IMR-90 (cell line): ENCODE data around the gene PRPS2. TPM values are rescaled to one million over a fixed set of nuclear protein-coding genes. Genes with fewer than 3 reads are reported as not detected.

Source experiments
- ATAC-seq: fragments of 200-7000 bp; cut with Tn5 transposase; 2 replicates; pipeline ENCODE4 v1.9.1; 2020; ENCODE audit warnings: low read depth, mild to moderate bottlenecking, moderate library complexity
- BruUV-seq: library from RNA; stranded (reverse); fragments of 400-500 nt; replicated peaks from 2 replicates; lab custom pipeline; 2021; lab: Mats Ljungman, UMichigan
- CTCF ChIA-PET: fragments of 300-600 bp; formaldehyde crosslinking; extraction: SDS; loops from one replicate; lab custom pipeline; 2021; ENCODE audit warnings: antibody characterized with exemption; lab: Yijun Ruan, JAX
- POLR2A ChIA-PET: fragments of 300-600 bp; sonication (Branson Sonifier 250); formaldehyde crosslinking; loops from one replicate; lab custom pipeline; 2022; ENCODE audit warnings: antibody characterized with exemption; ENCODE audit not compliant: unreplicated experiment; lab: Charles Lee
- DNase-seq: peaks from one replicate; pipeline ENCODE4 v3.0.0; 2013
- H2AFZ ChIP-seq: replicated peaks from 2 replicates; pipeline ENCODE3; 2013; ENCODE audit warnings: low read length, mild to moderate bottlenecking; ENCODE audit not compliant: poor library complexity
- H2AK5ac ChIP-seq: 2 replicates; pipeline ENCODE4 v1.6.1; 2013; ENCODE audit warnings: low read depth, low read length, inconsistent platforms
- H2AK9ac ChIP-seq: replicated peaks from 2 replicates; pipeline ENCODE3; 2013; ENCODE audit warnings: mild to moderate bottlenecking, low read depth, low read length, moderate library complexity; ENCODE audit not compliant: poor library complexity
- H2BK120ac ChIP-seq: 2 replicates; pipeline ENCODE4 v1.6.1; 2013; ENCODE audit warnings: low read depth, low read length, inconsistent platforms
- H2BK15ac ChIP-seq: 3 replicates; pipeline ENCODE4 v1.6.1; 2013; ENCODE audit warnings: low read depth, low read length, inconsistent platforms
- H2BK20ac ChIP-seq: 2 replicates; pipeline ENCODE4 v1.6.1; 2013; ENCODE audit warnings: low read depth, mild to moderate bottlenecking, inconsistent platforms, low read length, moderate library complexity
- H2BK5ac ChIP-seq: 2 replicates; pipeline ENCODE4 v1.6.1; 2013; ENCODE audit warnings: mild to moderate bottlenecking, low read depth, low read length, inconsistent platforms; ENCODE audit not compliant: poor library complexity, severe bottlenecking
- H3K14ac ChIP-seq: replicated peaks from 2 replicates; pipeline ENCODE4 v1.6.1; 2013; ENCODE audit warnings: low read depth, low read length, inconsistent platforms
- H3K18ac ChIP-seq: 2 replicates; pipeline ENCODE4 v1.6.1; 2013; ENCODE audit warnings: low read depth, low read length, control low read depth
- H3K23ac ChIP-seq: 2 replicates; pipeline ENCODE4 v1.6.1; 2013; ENCODE audit warnings: low read depth, low read length, inconsistent platforms
- H3K27ac ChIP-seq: 2 replicates; pipeline ENCODE4 v1.5.1; 2013; ENCODE audit warnings: mild to moderate bottlenecking, control low read depth, low read length; ENCODE audit not compliant: insufficient read depth
- H3K27me3 ChIP-seq: 2 replicates; pipeline ENCODE4 v1.6.1; 2013; ENCODE audit warnings: low read length; ENCODE audit not compliant: control insufficient read depth, insufficient read depth
- H3K36me3 ChIP-seq: 2 replicates; pipeline ENCODE4 v1.6.1; 2013; ENCODE audit warnings: low read length, mixed read lengths; ENCODE audit not compliant: control insufficient read depth, insufficient read depth
- H3K4ac ChIP-seq: 2 replicates; pipeline ENCODE4 v1.6.1; 2013; ENCODE audit warnings: low read depth, low read length, inconsistent platforms
- H3K4me1 ChIP-seq: 2 replicates; pipeline ENCODE4 v1.6.1; 2013; ENCODE audit warnings: low read length, mixed read lengths; ENCODE audit not compliant: control insufficient read depth, insufficient read depth
- H3K4me2 ChIP-seq: 2 replicates; pipeline ENCODE4 v1.6.1; 2013; ENCODE audit warnings: low read depth, mild to moderate bottlenecking, control low read depth, low read length, moderate library complexity
- H3K4me3 ChIP-seq: 2 replicates; pipeline ENCODE4 v1.5.1; 2013; ENCODE audit warnings: low read depth, mild to moderate bottlenecking, control low read depth, low read length, moderate library complexity; ENCODE audit not compliant: insufficient read depth
- H3K56ac ChIP-seq: 2 replicates; pipeline ENCODE4 v1.6.1; 2013; ENCODE audit warnings: low read length, inconsistent platforms; ENCODE audit not compliant: insufficient read depth; ENCODE audit errors: extremely low read depth
- H3K79me1 ChIP-seq, 2 experiments: 2 replicates each; pipeline ENCODE4 v1.6.1; 2013; ENCODE audit warnings: low read length in 2 of 2, inconsistent platforms in 1 of 2, low read depth in 1 of 2
- H3K9ac ChIP-seq: 2 replicates; pipeline ENCODE4 v1.6.1; 2013; ENCODE audit warnings: low read depth, low read length, control low read depth
- H3K9me1 ChIP-seq: 2 replicates; pipeline ENCODE4 v1.6.1; 2013; ENCODE audit warnings: low read length, inconsistent platforms; ENCODE audit not compliant: insufficient read depth
- H3K9me3 ChIP-seq: 2 replicates; pipeline ENCODE4 v1.6.1; 2013; ENCODE audit warnings: low read length; ENCODE audit not compliant: control insufficient read depth, insufficient read depth
- H4K20me1 ChIP-seq: 2 replicates; pipeline ENCODE4 v1.6.1; 2013; ENCODE audit warnings: low read length, inconsistent platforms; ENCODE audit not compliant: insufficient read depth
- H4K5ac ChIP-seq: 2 replicates; pipeline ENCODE4 v1.6.1; 2013; ENCODE audit warnings: mild to moderate bottlenecking, low read depth, low read length, control low read depth
- H4K8ac ChIP-seq, 2 experiments: 2 replicates each; pipeline ENCODE4 v1.6.1; 2013; ENCODE audit warnings: low read depth in 2 of 2, low read length in 2 of 2, control low read depth in 1 of 2, inconsistent platforms in 1 of 2
- H4K91ac ChIP-seq: 2 replicates; pipeline ENCODE4 v1.6.1; 2013; ENCODE audit warnings: low read depth, low read length, inconsistent platforms; ENCODE audit not compliant: insufficient read depth
- MAFK ChIP-seq: IDR thresholded peaks from 2 replicates; pipeline ENCODE4 v1.6.1; 2012; ENCODE audit warnings: low read depth, low read length, improper control_type of control experiment
- POLR2A ChIP-seq: IDR thresholded peaks from 2 replicates; pipeline ENCODE4 v1.6.1; 2012; ENCODE audit warnings: mild to moderate bottlenecking, low read depth, low read length
- SMC3 ChIP-seq: fragments of 150-350 bp; IDR thresholded peaks from 2 replicates; pipeline ENCODE4 v1.6.1; 2016; ENCODE audit warnings: low read depth, mild to moderate bottlenecking, antibody characterized with exemption, low read length, moderate library complexity
- WGBS, 2 experiments: methylation state at CpG; one replicate each; pipeline versions ENCODE4 v1.1.5 to v1.1.7; 2013; ENCODE audit warnings: missing lambda C conversion rate in 2 of 2; ENCODE audit not compliant: insufficient read length in 1 of 2; ENCODE audit errors: extremely low coverage in 2 of 2; 5-methylcytosine and 5-hydroxymethylcytosine counted together
- dilution Hi-C: fragments of 300-500 bp; cut with HindIII; formaldehyde crosslinking; loops from one replicate; pipeline ENCODE4 v1.14.3; 2018; ENCODE audit warnings: low sequenced_read_pairs; ENCODE audit not compliant: unreplicated experiment
- in situ Hi-C: fragments of 300-500 bp; cut with MboI; formaldehyde crosslinking; loops from 3 replicates; pipeline ENCODE4 v1.14.3; 2019; ENCODE audit warnings: low sequenced_read_pairs, inconsistent platforms, mixed read lengths
- intact Hi-C: fragments of 100-400 bp; cut with micrococcal nuclease; formaldehyde crosslinking; loops from 2 replicates; pipeline ENCODE4 v1.10.0; 2022
- polyA plus RNA-seq, 3 experiments: library from polyadenylated mRNA; depleted of rRNA; stranded (reverse); fragments of >200 nt; gene quantifications; 2 replicates each; pipeline ENCODE4 v1.2.3, GENCODE V29; 2012; ENCODE audit warnings: low replicate concordance in 1 of 3
- total RNA-seq: library from RNA; depleted of rRNA; stranded (reverse); fragments of >200 nt; gene quantifications from 2 replicates; pipeline ENCODE4 v1.2.3, GENCODE V29; 2012

PRPS2 gene
- total and polyA plus RNA-seq, 2 of the 4 experiments (the other 2 are of a cell fraction) = 20.4 to 48.0 TPM

DNA sequence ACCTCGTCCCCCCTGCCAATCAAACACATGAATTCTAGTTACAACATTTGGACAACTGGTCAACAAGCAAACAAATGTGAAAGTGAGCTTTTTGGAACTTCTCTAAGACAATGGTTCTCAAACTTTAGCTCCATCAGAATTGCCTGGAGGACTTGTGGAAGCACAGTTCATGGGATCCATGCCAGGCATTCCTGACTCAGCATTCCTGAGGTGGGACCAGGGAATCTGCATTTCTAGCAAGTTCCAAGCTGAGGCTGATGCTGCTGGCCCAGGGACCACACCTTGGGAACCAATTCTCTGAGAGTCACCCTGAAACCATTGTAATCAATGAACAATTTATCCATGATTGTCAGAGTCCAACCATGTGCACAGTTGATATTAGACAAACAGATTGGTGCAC is 43.8 kb upstream of the PRPS2 start:
- Histone ChIP-seq H2AK5ac (no peak overlapping the region), H3K9ac (no peak overlapping the region), H4K20me1 (no peaks in the 10 kb centered on the region), H2AFZ (no peak overlapping the region), H4K5ac (no peak overlapping the region), H2BK15ac (no peak overlapping the region), H3K18ac (no peak overlapping the region), H2AK9ac (no peak overlapping the region), H3K36me3 (no peaks in the 10 kb centered on the region), H3K14ac (no peak overlapping the region), H3K27me3 (no peaks in the 10 kb centered on the region), H3K4me3 (no peak overlapping the region), H3K4ac (no peak overlapping the region), H3K9me3 (no peaks in the 10 kb centered on the region), H4K8ac (no peak overlapping the region), H2BK20ac (no peak overlapping the region), H4K91ac (no peak overlapping the region), H2BK120ac (no peak overlapping the region), H2BK5ac (no peak overlapping the region), H3K23ac (no peak overlapping the region), H3K9me1 (no peaks in the 10 kb centered on the region), H3K79me1 (no peaks in the 10 kb centered on the region), H3K27ac (no peak overlapping the region), H3K4me1 (no peaks in the 10 kb centered on the region), H3K56ac (no peak overlapping the region), H3K4me2 (no peak overlapping the region)
- CTCF ChIA-PET = interaction anchor here (0.5 to 0.7 kb wide), 2 partner anchors 17 to 406 kb away, joined by 4 read pairs; no protein-coding TSS in a partner anchor
- BruUV-seq = no TSS peak
- TF ChIP-seq POLR2A = no peak
- TF ChIP-seq SMC3 = no peak
- peak; percentile 70 for TF ChIP-seq MAFK
- POLR2A ChIA-PET = no interaction called here
- DNase-seq = no peak
- dilution Hi-C loops (no loop called here), intact Hi-C loops (no loop called here), in situ Hi-C loops (no loop called here)
- no CpG with 5 or more reads among the region's 1 CpG for WGBS, 2 experiments
- no peak for ATAC-seq
